RCC 7860 (cell line): ENCODE results near the gene KBTBD2.
"Not testable (repeated sequence)": the region's sequence is repeated elsewhere in the genome, so short reads cannot be mapped to it uniquely, and the experiment has no call there.

Experiments
- DNase-seq: peaks from one replicate; pipeline ENCODE4 v3.0.0-alpha.2; 2015; ENCODE audit warnings: low spot score
- FAIRE-seq: peaks from 2 replicates; lab custom pipeline; 2012; peaks lifted over from hg19 to GRCh38; lab: Jason Lieb, UNC

KBTBD2 gene

DNA sequence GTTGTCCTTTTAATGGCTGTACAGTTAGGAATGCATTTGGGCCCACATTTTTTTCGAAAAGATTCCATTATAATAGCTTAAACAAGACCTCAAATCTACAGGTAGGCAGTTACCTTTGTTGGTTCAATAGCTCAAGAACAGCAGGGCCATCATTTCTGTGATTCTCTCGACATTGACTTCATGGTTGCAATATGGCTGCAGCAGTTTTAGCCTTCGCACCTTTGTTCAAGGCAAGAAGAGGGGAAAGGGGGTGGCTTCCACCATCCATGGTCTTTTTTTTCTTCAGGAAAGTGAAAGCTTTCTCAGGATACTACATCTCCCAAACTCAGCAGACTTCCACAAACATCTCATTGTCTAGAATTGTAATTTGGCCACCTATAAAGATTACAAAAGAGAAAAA, 2.2 kb upstream of the KBTBD2 start:
- DNase-seq (no peak), FAIRE-seq (no peak)

GRCh38 chr7:32893207-32893524, 1.6 kb upstream of the KBTBD2 start:
- FAIRE-seq (no peak), DNase-seq (no peak)

DNA sequence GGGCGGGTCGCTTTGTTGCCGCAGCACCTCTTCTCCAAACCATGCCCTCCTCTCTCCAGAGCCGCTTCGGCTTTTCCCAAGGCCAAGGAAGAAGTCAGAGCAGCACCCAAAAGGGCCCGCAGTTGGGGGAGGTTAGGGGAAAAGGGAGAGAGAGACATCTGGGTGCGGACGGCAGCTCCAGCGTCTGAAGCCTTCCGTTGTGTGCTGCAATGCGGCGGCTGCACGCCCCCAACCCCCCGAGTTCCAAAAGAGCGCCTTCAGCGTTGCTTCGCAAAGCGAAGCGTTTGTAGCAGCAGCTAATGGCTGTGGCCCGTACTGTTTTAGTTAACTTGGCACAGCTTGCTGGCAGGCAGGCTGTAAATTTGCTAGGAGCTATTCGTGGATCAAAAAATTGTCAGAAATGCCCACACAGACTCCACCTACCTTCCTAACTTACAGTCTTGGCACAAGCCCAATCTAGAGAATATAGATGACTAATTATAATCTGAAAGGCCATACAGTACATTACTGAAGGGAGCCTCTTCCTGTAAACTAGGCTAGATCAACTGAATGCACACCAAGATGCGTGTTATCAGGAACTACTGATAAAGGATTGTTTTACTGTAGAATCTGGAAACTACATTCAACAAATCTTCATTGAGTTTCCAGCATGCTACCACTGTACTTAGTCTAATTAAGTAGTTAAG, 1.1 kb upstream of the KBTBD2 start:
- DNase-seq (peak; percentile 54), FAIRE-seq (peak; percentile 38)

- DNase-seq (peak; percentile 93), FAIRE-seq (no peak)
Measured at GRCh38 chr7:32891800-32892520, 400 bp upstream of the KBTBD2 start.

GRCh38 chr7:32890793-32891042, 842 bp downstream of the KBTBD2 start:
- no peak for FAIRE-seq

GRCh38 chr7:32890010-32890792, 1.4 kb downstream of the KBTBD2 start:
- FAIRE-seq (no peak), DNase-seq (no peak)

More at GRCh38 chr7:32890793-32891042, 842 bp downstream of the KBTBD2 start:
- DNase-seq = no peak

DNA sequence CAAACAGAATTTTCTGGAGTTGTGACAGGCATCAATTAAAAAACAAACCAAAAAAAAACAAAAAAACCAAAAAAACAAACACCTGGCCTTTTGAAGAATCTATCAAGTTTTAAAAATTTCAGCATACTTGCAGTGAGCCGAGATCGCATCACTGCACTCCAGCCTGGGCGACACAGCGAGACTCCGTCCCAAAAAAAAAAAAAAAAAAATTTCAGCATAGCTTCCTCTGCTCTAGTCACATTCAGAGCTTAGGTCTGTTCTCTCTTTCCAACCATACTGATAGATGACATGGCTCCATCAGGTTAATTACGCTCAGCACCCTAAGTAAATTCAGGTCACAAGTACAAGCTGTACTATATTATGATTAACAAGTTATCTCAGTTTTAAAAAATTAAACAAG, 3.1 kb downstream of the KBTBD2 start:
- DNase-seq = no peak
- FAIRE-seq = no peak

- DNase-seq (no peak), FAIRE-seq (no peak)
Measured at GRCh38 chr7:32887395-32887794, 4.2 kb downstream of the KBTBD2 start.

GRCh38 chr7:32881074-32881982, 10.2 kb downstream of the KBTBD2 start:
- DNase-seq = no peak
- FAIRE-seq = no peak

- no peak for DNase-seq
Measured at GRCh38 chr7:32879460-32879859, 12.1 kb downstream of the KBTBD2 start.

DNA sequence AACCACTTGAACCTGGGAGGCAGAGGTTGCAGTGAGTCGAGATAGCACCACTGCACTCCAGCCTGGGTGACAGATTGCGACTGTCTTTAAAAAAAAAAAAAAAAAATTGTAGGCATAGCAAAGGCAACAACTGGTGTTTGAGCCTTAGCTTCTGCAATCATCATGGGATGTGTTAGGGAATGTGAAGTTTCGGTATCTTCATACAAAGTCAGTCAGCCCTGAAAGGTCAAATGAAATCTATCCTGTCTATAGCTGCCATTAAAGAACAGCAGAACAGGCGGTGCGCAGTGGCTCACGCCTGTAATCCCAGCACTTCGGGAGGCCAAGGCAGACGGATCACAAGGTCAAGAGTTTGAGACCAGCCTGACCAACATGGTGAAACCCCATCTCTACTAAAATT, 13.5 kb downstream of the KBTBD2 start:
- not testable (repeated sequence) for FAIRE-seq, DNase-seq

More at GRCh38 chr7:32879460-32879859, 12.1 kb downstream of the KBTBD2 start:
- FAIRE-seq = peak; percentile 32

- no peak for DNase-seq
- FAIRE-seq = no peak
Measured at GRCh38 chr7:32872421-32872820, 19.1 kb downstream of the KBTBD2 start.

DNA sequence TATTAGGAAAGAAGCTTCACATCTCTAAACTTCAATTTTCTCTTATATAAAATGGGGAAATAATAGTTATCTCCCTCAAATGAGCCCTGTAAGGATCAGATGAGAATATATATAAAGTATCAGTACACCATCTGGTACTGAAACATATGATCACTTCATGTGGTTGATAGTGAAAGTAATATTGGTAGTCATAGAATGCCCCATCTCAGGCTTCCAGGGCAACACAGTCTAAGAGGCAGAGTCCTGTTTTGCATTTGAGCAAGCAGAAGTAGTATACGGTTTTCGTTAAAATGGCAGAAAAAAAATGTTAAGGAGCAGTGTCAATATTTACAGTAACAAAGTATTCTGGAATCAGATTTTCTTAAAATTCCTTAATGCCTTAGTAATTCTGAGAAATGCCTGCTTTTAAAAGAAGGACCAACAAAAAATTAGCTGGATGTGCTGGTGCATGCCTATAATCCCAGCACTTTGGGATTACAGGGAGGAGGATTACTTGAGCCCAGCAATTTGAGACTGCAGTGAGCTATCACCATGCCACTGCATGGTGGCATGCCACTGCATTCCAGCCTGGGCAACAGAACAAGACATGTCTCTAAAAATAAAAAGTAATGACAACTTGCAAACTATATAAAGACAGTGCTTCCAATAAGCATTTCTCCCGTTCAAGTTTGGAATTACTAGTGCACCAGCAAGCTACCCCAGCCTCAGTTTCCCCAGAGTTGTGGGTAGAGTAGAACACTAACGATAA, 19.8 kb downstream of the KBTBD2 start:
- FAIRE-seq (no peak), DNase-seq (no peak)

GRCh38 chr7:32870298-32870697, 21.3 kb downstream of the KBTBD2 start:
- DNase-seq = no peak
- no peak for FAIRE-seq

DNA sequence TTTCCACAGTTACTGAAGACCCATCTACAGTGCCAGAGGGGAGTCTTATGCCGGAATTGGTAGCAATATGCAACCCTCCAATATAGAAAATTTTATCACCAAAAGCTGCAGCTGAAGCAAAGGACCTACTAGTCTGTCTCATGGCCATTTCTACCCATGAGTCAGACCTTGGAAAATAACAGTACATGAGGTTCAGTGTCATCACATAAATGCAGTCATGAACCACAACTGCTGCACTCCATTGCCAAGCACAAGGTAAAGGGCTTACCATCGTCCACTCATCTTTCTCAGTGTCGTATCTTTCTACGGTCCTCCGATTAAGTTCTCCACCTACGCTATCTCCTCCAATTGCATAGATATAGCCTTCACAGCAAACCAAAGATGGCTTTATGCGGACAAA, 21.8 kb downstream of the KBTBD2 start:
- FAIRE-seq (no peak), DNase-seq (no peak)

DNA sequence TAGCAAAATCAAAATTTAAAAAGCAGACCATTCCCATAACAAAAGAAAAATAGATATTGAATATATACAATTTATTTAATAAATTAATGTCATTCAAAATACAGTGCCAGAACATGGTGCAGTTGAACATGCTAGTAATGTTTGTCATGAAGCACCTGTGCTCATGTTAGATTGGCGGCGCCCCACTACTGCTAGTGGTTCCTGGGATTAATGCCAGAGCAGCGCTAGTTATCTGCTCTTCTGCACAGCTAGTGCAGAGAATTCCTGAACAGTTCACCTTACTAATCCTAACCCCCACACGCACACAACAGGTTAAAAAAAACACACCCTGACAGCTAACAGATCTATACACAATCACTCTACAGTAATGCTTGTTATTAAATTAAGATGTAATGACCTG, 23.4 kb downstream of the KBTBD2 start:
- no peak for DNase-seq
- no peak for FAIRE-seq

- FAIRE-seq = no peak
- DNase-seq = no peak
Measured at GRCh38 chr7:32865448-32866030, 26.0 kb downstream of the KBTBD2 start.

- not testable (repeated sequence) for FAIRE-seq
Measured at GRCh38 chr7:32863872-32864271, 27.7 kb downstream of the KBTBD2 start.

DNA sequence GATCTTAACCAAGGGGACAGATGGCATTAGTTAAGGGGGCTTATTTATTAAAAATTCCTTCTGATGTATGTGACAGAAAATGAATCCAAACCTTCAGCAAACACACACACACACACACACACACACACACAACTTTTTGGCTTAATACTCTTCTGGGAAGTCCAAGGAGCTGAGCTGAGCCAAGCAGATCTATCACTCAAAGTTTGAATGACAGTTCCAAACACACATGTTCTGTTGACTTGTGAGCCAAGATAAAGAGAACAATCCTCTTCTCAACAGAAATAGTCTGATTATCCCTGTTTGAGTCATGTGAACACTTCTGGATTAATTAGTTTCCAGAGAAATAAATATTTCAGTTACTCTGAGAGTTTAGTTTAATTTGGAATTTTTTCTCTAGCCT, 31.5 kb downstream of the KBTBD2 start:
- FAIRE-seq (no peak), DNase-seq (no peak)

More at GRCh38 chr7:32863872-32864271, 27.7 kb downstream of the KBTBD2 start:
- not testable (repeated sequence) for DNase-seq

GRCh38 chr7:32858648-32859047, 32.9 kb downstream of the KBTBD2 start:
- FAIRE-seq = no peak
- DNase-seq = no peak
